Suprapubic skin (tissue), 3 donors: ENCODE measurements around the gene AGMO.

Experiments used
- POLR2AphosphoS5 ChIP-seq, 3 donors: sonication (generic); formaldehyde crosslinking; IDR thresholded peaks; one replicate each; pipeline ENCODE4 v1.6.1; 2017; ENCODE audit warnings: antibody characterized with exemption in 3 of 3
- TF ChIP-seq, protein P1 (sequence below), 2 donors: fragments of 200-600 bp in 1 of 2; fragments of 450-650 bp in 1 of 2; sonication (generic) in 1 of 2; IDR thresholded peaks; one replicate each; pipeline ENCODE4 v1.5.1; 2016 to 2019; ENCODE audit warnings: antibody characterized with exemption in 2 of 2, mild to moderate bottlenecking in 1 of 2, moderate library complexity in 1 of 2

DNA sequence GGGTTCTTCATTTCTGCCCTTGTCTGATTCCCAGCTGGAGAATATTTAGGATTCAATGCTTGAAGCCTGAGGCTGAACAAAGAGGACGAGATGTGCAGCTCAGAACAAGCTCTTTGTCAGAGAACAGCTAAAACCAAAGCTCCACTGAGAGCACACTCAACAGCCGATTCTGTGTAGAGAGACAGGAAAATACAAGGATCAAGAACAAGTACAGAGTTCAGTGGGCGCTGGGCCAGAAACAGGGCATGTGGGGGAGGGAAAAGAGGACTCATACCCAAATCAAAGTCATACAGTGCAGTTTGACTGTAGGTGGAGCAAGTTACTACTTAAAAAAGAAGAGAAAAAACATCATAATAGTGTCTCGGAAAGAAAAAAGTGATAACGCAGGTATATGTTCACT lies at the start of gene AGMO:
- TF ChIP-seq, protein P1, sequence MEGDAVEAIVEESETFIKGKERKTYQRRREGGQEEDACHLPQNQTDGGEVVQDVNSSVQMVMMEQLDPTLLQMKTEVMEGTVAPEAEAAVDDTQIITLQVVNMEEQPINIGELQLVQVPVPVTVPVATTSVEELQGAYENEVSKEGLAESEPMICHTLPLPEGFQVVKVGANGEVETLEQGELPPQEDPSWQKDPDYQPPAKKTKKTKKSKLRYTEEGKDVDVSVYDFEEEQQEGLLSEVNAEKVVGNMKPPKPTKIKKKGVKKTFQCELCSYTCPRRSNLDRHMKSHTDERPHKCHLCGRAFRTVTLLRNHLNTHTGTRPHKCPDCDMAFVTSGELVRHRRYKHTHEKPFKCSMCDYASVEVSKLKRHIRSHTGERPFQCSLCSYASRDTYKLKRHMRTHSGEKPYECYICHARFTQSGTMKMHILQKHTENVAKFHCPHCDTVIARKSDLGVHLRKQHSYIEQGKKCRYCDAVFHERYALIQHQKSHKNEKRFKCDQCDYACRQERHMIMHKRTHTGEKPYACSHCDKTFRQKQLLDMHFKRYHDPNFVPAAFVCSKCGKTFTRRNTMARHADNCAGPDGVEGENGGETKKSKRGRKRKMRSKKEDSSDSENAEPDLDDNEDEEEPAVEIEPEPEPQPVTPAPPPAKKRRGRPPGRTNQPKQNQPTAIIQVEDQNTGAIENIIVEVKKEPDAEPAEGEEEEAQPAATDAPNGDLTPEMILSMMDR (IDR thresholded peaks at IDR 0.05): no peak
- TF ChIP-seq POLR2AphosphoS5 (IDR thresholded peaks at IDR 0.05): no peak
